Heart right ventricle (tissue), 16 donors: ENCODE results near the gene C20orf202. TPM values are rescaled to one million over a fixed set of nuclear protein-coding genes. Genes with fewer than 3 reads are reported as not detected.

Experiments
- ATAC-seq, 8 donors: fragments of 200-7000 bp; cut with Tn5 transposase; one replicate each; pipeline ENCODE4 v1.9.1; 2020; ENCODE audit warnings: mild to moderate bottlenecking in 8 of 8, moderate library complexity in 8 of 8, moderate number of reproducible peaks in 1 of 8
- DNase-seq, 2 donors: peaks; one replicate each; pipeline ENCODE4 v3.0.0-alpha.2; 2020
- H3K27ac ChIP-seq, 10 donors: fragments of 200-600 bp; sonication (generic) in 2 of 10; one replicate each; pipeline versions ENCODE4 v1.5.0 to v1.8.0; 2020 to 2022; ENCODE audit warnings: mild to moderate bottlenecking in 3 of 10
- H3K27me3 ChIP-seq, 7 donors: fragments of 200-600 bp; one replicate each; pipeline ENCODE4 v1.8.0; 2021 to 2022; ENCODE audit warnings: mild to moderate bottlenecking in 2 of 7
- H3K36me3 ChIP-seq, 9 donors: fragments of 200-600 bp; sonication (generic) in 1 of 9; one replicate each; pipeline versions ENCODE4 v1.5.0 to v1.8.0; 2020 to 2022; ENCODE audit warnings: mild to moderate bottlenecking in 2 of 9
- H3K4me1 ChIP-seq, 9 donors: fragments of 200-600 bp; sonication (generic) in 1 of 9; one replicate each; pipeline versions ENCODE4 v1.5.0 to v1.8.0; 2020 to 2022; ENCODE audit warnings: mild to moderate bottlenecking in 4 of 9
- H3K4me3 ChIP-seq, 10 donors: fragments of 200-600 bp; sonication (generic) in 2 of 10; one replicate each; pipeline versions ENCODE4 v1.5.0 to v1.8.0; 2020 to 2022; ENCODE audit warnings: mild to moderate bottlenecking in 7 of 10, moderate library complexity in 2 of 10
- H3K9me3 ChIP-seq, 11 donors: fragments of 200-600 bp in 10 of 11; sonication (generic) in 2 of 11; one replicate each; pipeline versions ENCODE4 v1.5.0 to v1.8.0; 2013 to 2022; ENCODE audit warnings: mild to moderate bottlenecking in 2 of 11, control low read depth in 1 of 11, moderate library complexity in 1 of 11
- WGBS, 2 donors: extraction: QIAGEN DNeasy Blood & Tissue Kit; methylation state at CpG; one replicate each; pipeline ENCODE4 v1.1.7; 2013; ENCODE audit warnings: inconsistent platforms in 1 of 2; 5-methylcytosine and 5-hydroxymethylcytosine counted together
- intact Hi-C, 10 donors: fragments of 100-400 bp; cut with DNase I; formaldehyde crosslinking; loops; one replicate each; pipeline versions ENCODE4 v1.11.1 to v1.14.2; 2022
- polyA plus RNA-seq, 2 donors: library from polyadenylated mRNA; stranded (reverse); fragments of 200-250 nt; gene quantifications; one replicate each; pipeline ENCODE4 v1.2.3, GENCODE V29; 2013
- total RNA-seq, 10 donors: library from RNA; stranded (reverse); fragmentation: NEBNext Ultra II Directional in 3 of 10; extraction: Animal tissue kit (Norgen Biotek cat#: 25700) in 3 of 10; gene quantifications; one replicate each; pipeline versions ENCODE4 v1.2.1 to v1.2.4, GENCODE V29; 2021 to 2023
- TF ChIP-seq, protein P1 (sequence below), 9 donors: fragments of 200-600 bp; sonication (generic) in 2 of 9; IDR thresholded peaks; one replicate each; pipeline versions ENCODE4 v1.5.0 to v1.8.0; 2021 to 2022; ENCODE audit warnings: antibody characterized with exemption in 9 of 9, mild to moderate bottlenecking in 5 of 9, moderate library complexity in 1 of 9
- donor health status: Arrhythmogenic right ventricular cardiomyopathy.
- donor health status: ischemic (EF 13 %, LVEDD 7.1; RV severe dilation, severe dysfunction).
- donor health status: healthy with polysubstance abuse.
- donor health status: DM: no; HTN: yes; CAD: no.
- donor health status: DM: no; HTN: no; CAD: no.
- donor health status: ischemic (EF 25% LVEDD 6.9; RV normal size, moderate dysfunction).
- donor health status: ischemic (EF 25% LVEDD 5.7; RV mildly dilated, moderate dysfunction).
- donor health status: healthy.
- donor health status: DM: yes; HTN: yes; CAD: no.
- donor health status: Ischemic cardiomyopathy.
- donor health status: ischemic (EF 35%, LVEDD 5.7; RV mildly dilated, moderate dysfunction).
- donor health status: nonischemic (EF 11% LVEDD 7.7; RV severe dilation, severe dysfunction).
- donor health status: DM: yes; HTN: yes; CAD: no.
- donor health status: PGD.
- donor health status: ischemic (EF 29% LVEDD 5.4; RV normal size, mild dysfunction).
- donor health status: nonischemic (EF 23%, LVEDD 6.1; RV moderate dilation, normal function).

Gene C20orf202
- total and polyA plus RNA-seq, 12 donors: 0.18 to 0.90 (median 0.38) TPM; not detected in 4

GRCh38 chr20:1209447-1210387, 6.5 kb downstream of the C20orf202 start:
- no peaks in the 10 kb centered on the region for H3K36me3 ChIP-seq
- intact Hi-C loops: loop anchor here in 8 of 10 donors (5.0 to 10.0 kb wide), 9 partner anchors 32 to 405 kb away; partner anchors contain the start of gene PSMF1 (in 1 of the 8)
- no peak overlapping the region for H3K4me3 ChIP-seq
- ATAC-seq: no peak
- H3K9me3 ChIP-seq: no peaks in the 10 kb centered on the region
- no peak overlapping the region for H3K27ac ChIP-seq
- no peak for DNase-seq
- peaks cover 0 to 18% (median 0%) of the 10 kb centered on the region in 9 donors for H3K4me1 ChIP-seq
- H3K27me3 ChIP-seq: peaks cover 0 to 18% (median 0%) of the 10 kb centered on the region in 7 donors
- WGBS, 2 donors: 55 to 66% methylated on average over 5 of the region's 5 CpGs
- TF ChIP-seq, protein P1, sequence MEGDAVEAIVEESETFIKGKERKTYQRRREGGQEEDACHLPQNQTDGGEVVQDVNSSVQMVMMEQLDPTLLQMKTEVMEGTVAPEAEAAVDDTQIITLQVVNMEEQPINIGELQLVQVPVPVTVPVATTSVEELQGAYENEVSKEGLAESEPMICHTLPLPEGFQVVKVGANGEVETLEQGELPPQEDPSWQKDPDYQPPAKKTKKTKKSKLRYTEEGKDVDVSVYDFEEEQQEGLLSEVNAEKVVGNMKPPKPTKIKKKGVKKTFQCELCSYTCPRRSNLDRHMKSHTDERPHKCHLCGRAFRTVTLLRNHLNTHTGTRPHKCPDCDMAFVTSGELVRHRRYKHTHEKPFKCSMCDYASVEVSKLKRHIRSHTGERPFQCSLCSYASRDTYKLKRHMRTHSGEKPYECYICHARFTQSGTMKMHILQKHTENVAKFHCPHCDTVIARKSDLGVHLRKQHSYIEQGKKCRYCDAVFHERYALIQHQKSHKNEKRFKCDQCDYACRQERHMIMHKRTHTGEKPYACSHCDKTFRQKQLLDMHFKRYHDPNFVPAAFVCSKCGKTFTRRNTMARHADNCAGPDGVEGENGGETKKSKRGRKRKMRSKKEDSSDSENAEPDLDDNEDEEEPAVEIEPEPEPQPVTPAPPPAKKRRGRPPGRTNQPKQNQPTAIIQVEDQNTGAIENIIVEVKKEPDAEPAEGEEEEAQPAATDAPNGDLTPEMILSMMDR (IDR thresholded peaks at IDR 0.05): peak in 1 of 9 donors; percentile 12

- no peak for ATAC-seq
- H3K4me3 ChIP-seq: no peak overlapping the region
- no peak overlapping the region for H3K27ac ChIP-seq
- H3K36me3 ChIP-seq: no peaks in the 10 kb centered on the region
- TF ChIP-seq, protein P1 (IDR thresholded peaks at IDR 0.05): no peak
- peaks cover 0 to 19% (median 0%) of the 10 kb centered on the region in 7 donors for H3K27me3 ChIP-seq
- H3K9me3 ChIP-seq: no peaks in the 10 kb centered on the region
- 87 to 97% methylated on average over 1 of the region's 1 CpG for WGBS, 2 donors
- H3K4me1 ChIP-seq: peaks cover 0 to 10% (median 0%) of the 10 kb centered on the region in 9 donors
- intact Hi-C loops: loop anchor here in 8 of 10 donors (5.0 to 10.0 kb wide), 9 partner anchors 33 to 406 kb away; partner anchors contain the start of gene PSMF1 (in 1 of the 8)
- no peak for DNase-seq
These were observed 7.2 kb downstream of the C20orf202 start for GRCh38 chr20:1210501-1210900.

DNA sequence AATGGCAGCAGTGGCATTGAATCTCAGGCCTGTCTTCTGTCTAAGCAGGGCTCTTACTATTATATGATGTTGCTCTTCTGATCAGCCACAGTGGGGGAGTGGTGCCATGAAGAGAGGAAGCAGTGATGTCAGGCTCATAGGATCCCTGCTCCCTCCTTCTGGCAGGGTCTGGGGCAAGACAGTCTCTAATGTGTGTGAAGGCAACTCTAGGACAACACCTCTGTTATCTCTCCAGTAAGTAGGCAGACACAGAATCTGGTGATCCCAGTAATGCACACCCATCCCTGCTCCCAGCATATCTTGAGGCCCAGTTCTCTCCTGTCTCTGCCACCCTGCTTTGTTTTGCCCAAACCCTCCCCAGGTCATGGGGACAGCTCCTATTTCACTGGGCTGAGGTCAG, 8.8 kb downstream of the C20orf202 start:
- TF ChIP-seq, protein P1 (IDR thresholded peaks at IDR 0.05): no peak
- Histone ChIP-seq H3K9me3 (no peaks in the 10 kb centered on the region), H3K36me3 (no peaks in the 10 kb centered on the region), H3K4me1 (peaks cover 0 to 7% (median 0%) of the 10 kb centered on the region in 9 donors), H3K27ac (no peak overlapping the region), H3K27me3 (peaks cover 0 to 17% (median under 1%) of the 10 kb centered on the region in 7 donors), H3K4me3 (no peak overlapping the region)
- intact Hi-C loops: loop anchor here in 9 of 10 donors (2.0 to 10.0 kb wide), 10 partner anchors 35 to 407 kb away; partner anchors contain the start of gene PSMF1 (in 1 of the 9)
- DNase-seq (no peak), ATAC-seq (no peak)

- Histone ChIP-seq H3K27ac (no peak overlapping the region), H3K9me3 (no peaks in the 10 kb centered on the region), H3K4me1 (peaks cover 0 to 7% (median 0%) of the 10 kb centered on the region in 9 donors), H3K4me3 (no peak overlapping the region), H3K27me3 (peaks cover 0 to 17% (median 4%) of the 10 kb centered on the region in 7 donors), H3K36me3 (no peaks in the 10 kb centered on the region)
- ATAC-seq (peak; percentile 73 to 93 (median 84)), DNase-seq (peak; percentile 55 to 72)
- intact Hi-C loops: loop anchor here in 9 of 10 donors (1.0 to 10.0 kb wide), 11 partner anchors 36 to 408 kb away; partner anchors contain the start of gene PSMF1 (in 1 of the 9)
- TF ChIP-seq, protein P1 (IDR thresholded peaks at IDR 0.05): peak; percentile 42 to 86 (median 81)
- 13% methylated on average over 21 of the region's 21 CpGs for WGBS, 2 donors
These were observed 9.5 kb downstream of the C20orf202 start for GRCh38 chr20:1212607-1213396.
